H9 (cell line): Measurements from ENCODE around the gene AACS. TPM values are rescaled to one million over a fixed set of nuclear protein-coding genes. Genes with fewer than 3 reads are reported as not detected.
A peak's percentile ranks its signal among the peaks of the same experiment; 100 is the strongest.

Experiments
- DNase-seq: peaks from one replicate; pipeline ENCODE4 v3.0.0-alpha.2; 2017
- H2AFZ ChIP-seq: one replicate; pipeline ENCODE4 v1.6.1; 2013; ENCODE audit warnings: mild to moderate bottlenecking, low read length, control low read depth, moderate library complexity
- H2AK5ac ChIP-seq: 2 replicates; pipeline ENCODE4 v1.6.1; 2013; ENCODE audit warnings: low read length, control low read depth, mixed read lengths; ENCODE audit not compliant: insufficient read length
- H2BK120ac ChIP-seq: one replicate; pipeline ENCODE4 v1.6.1; 2013; ENCODE audit warnings: low read depth, mild to moderate bottlenecking, low read length, control low read depth, inconsistent platforms; ENCODE audit not compliant: poor library complexity, severe bottlenecking
- H2BK12ac ChIP-seq: 2 replicates; pipeline ENCODE4 v1.6.1; 2013; ENCODE audit warnings: low read length, control low read depth, mixed read lengths, low read depth; ENCODE audit not compliant: insufficient read length
- H2BK15ac ChIP-seq: 2 replicates; pipeline ENCODE4 v1.6.1; 2013; ENCODE audit warnings: low read depth, low read length, control low read depth
- H2BK20ac ChIP-seq: one replicate; pipeline ENCODE4 v1.6.1; 2013; ENCODE audit warnings: low read depth, mild to moderate bottlenecking, low read length, control low read depth, inconsistent platforms; ENCODE audit not compliant: poor library complexity, severe bottlenecking
- H2BK5ac ChIP-seq: 2 replicates; pipeline ENCODE4 v1.6.1; 2013; ENCODE audit warnings: low read length, control low read depth, mixed read lengths; ENCODE audit not compliant: insufficient read length
- H3K14ac ChIP-seq: 2 replicates; pipeline ENCODE4 v1.6.1; 2013; ENCODE audit warnings: low read length, control low read depth; ENCODE audit not compliant: insufficient read depth
- H3K18ac ChIP-seq: 2 replicates; pipeline ENCODE4 v1.6.1; 2013; ENCODE audit warnings: low read depth, mild to moderate bottlenecking, mixed read lengths, low read length, control low read depth; ENCODE audit not compliant: insufficient read length
- H3K23ac ChIP-seq: 2 replicates; pipeline ENCODE4 v1.6.1; 2013; ENCODE audit warnings: low read length, control low read depth, mixed read lengths, low read depth; ENCODE audit not compliant: insufficient read length
- H3K23me2 ChIP-seq: 2 replicates; pipeline ENCODE4 v1.6.1; 2013; ENCODE audit warnings: low read depth, mild to moderate bottlenecking, mixed read lengths, low read length, control low read depth; ENCODE audit not compliant: insufficient read length, poor library complexity, severe bottlenecking
- H3K27ac ChIP-seq: 2 replicates; pipeline ENCODE4 v1.5.1; 2013; ENCODE audit warnings: low read length, control low read depth, mixed read lengths, low read depth; ENCODE audit not compliant: insufficient read length
- H3K27me3 ChIP-seq: 2 replicates; pipeline ENCODE4 v1.6.1; 2013; ENCODE audit warnings: low read length, control low read depth, inconsistent platforms; ENCODE audit not compliant: insufficient read depth
- H3K4ac ChIP-seq: 2 replicates; pipeline ENCODE4 v1.6.1; 2013; ENCODE audit warnings: low read depth, mild to moderate bottlenecking, control low read depth, inconsistent platforms, low read length, moderate library complexity
- H3K4me1 ChIP-seq: 2 replicates; pipeline ENCODE4 v1.6.1; 2013; ENCODE audit warnings: low read length, control low read depth, inconsistent platforms; ENCODE audit not compliant: insufficient read depth
- H3K4me2 ChIP-seq: 2 replicates; pipeline ENCODE4 v1.6.1; 2013; ENCODE audit warnings: low read length, control low read depth, mixed read lengths; ENCODE audit not compliant: insufficient read length, insufficient read depth
- H3K56ac ChIP-seq: 2 replicates; pipeline ENCODE4 v1.6.1; 2013; ENCODE audit warnings: low read depth, mild to moderate bottlenecking, mixed read lengths, low read length, control low read depth; ENCODE audit not compliant: insufficient read length
- H3K79me1 ChIP-seq: 2 replicates; pipeline ENCODE4 v1.6.1; 2013; ENCODE audit warnings: low read depth, mild to moderate bottlenecking, moderate library complexity, low read length, control low read depth, inconsistent platforms; ENCODE audit not compliant: insufficient read depth, poor library complexity, severe bottlenecking
- H3K79me2 ChIP-seq: 2 replicates; pipeline ENCODE4 v1.6.1; 2013; ENCODE audit warnings: low read length, control low read depth, inconsistent platforms; ENCODE audit not compliant: insufficient read depth
- H3K9ac ChIP-seq: 2 replicates; pipeline ENCODE4 v1.6.1; 2013; ENCODE audit warnings: low read length, control low read depth, mixed read lengths; ENCODE audit not compliant: insufficient read length; ENCODE audit errors: extremely low read depth
- H3K9me3 ChIP-seq: one replicate; pipeline ENCODE4 v1.6.1; 2013; ENCODE audit warnings: low read depth, low read length, inconsistent platforms; ENCODE audit not compliant: control insufficient read depth
- H3T11ph ChIP-seq: one replicate; pipeline ENCODE4 v1.6.1; 2013; ENCODE audit warnings: mild to moderate bottlenecking, low read length, control low read depth, inconsistent platforms
- H4K20me1 ChIP-seq: one replicate; pipeline ENCODE4 v1.6.1; 2013; ENCODE audit not compliant: control insufficient read depth, insufficient read length, insufficient read depth
- H4K5ac ChIP-seq: 2 replicates; pipeline ENCODE4 v1.6.1; 2013; ENCODE audit warnings: low read depth, mild to moderate bottlenecking, mixed read lengths, low read length, control low read depth; ENCODE audit not compliant: insufficient read length
- H4K8ac ChIP-seq: replicated peaks from 2 replicates; pipeline ENCODE4 v1.6.1; 2013; ENCODE audit warnings: low read length, control low read depth, mixed read lengths, low read depth; ENCODE audit not compliant: insufficient read length
- H4K91ac ChIP-seq: 2 replicates; pipeline ENCODE4 v1.6.1; 2013; ENCODE audit warnings: low read depth, mild to moderate bottlenecking, moderate library complexity, mixed read lengths, low read length, control low read depth; ENCODE audit not compliant: insufficient read length
- H3K27ac Mint-ChIP-seq, 3 experiments: 2 replicates in 2 of 3; 3 replicates in 1 of 3; pipeline ENCODE4 v1.8.0; 2020 to 2021; ENCODE audit warnings: mixed read lengths in 3 of 3, mild to moderate bottlenecking in 1 of 3, moderate library complexity in 1 of 3
- H3K27me3 Mint-ChIP-seq: 2 replicates; pipeline ENCODE4 v1.8.0; 2021; ENCODE audit warnings: low read depth, mild to moderate bottlenecking, moderate library complexity, mixed read lengths
- H3K36me3 Mint-ChIP-seq, 3 experiments: 2 replicates in 2 of 3; 3 replicates in 1 of 3; pipeline ENCODE4 v1.8.0; 2020 to 2021; ENCODE audit warnings: low read depth in 3 of 3, mixed read lengths in 3 of 3; ENCODE audit not compliant: insufficient read depth in 1 of 3
- H3K4me1 Mint-ChIP-seq, 2 experiments: 2 replicates each; pipeline ENCODE4 v1.8.0; 2020; ENCODE audit warnings: mixed read lengths in 2 of 2
- H3K4me3 Mint-ChIP-seq, 2 experiments: 2 replicates in 1 of 2; 3 replicates in 1 of 2; pipeline ENCODE4 v1.8.0; 2020 to 2021; ENCODE audit warnings: mild to moderate bottlenecking in 2 of 2, mixed read lengths in 2 of 2, moderate library complexity in 1 of 2
- H3K9me3 Mint-ChIP-seq, 2 experiments: 2 replicates in 1 of 2; 3 replicates in 1 of 2; pipeline ENCODE4 v1.8.0; 2020; ENCODE audit warnings: mild to moderate bottlenecking in 2 of 2, mixed read lengths in 2 of 2, moderate library complexity in 1 of 2
- WGBS: extraction: QIAGEN DNeasy Blood & Tissue Kit; methylation state at CpG from one replicate; pipeline ENCODE4 v1.1.7; 2013; ENCODE audit warnings: missing lambda C conversion rate, low lambda C conversion rate, mixed read lengths; ENCODE audit not compliant: insufficient read length; ENCODE audit errors: extremely low coverage; 5-methylcytosine and 5-hydroxymethylcytosine counted together
- total RNA-seq: library from RNA; stranded (reverse); gene quantifications from 2 replicates; pipeline ENCODE4 v1.2.1, GENCODE V29; 2021
- TF ChIP-seq, protein P1 (sequence below): fragments of 200-600 bp; sonication (generic); conservative IDR thresholded peaks from 3 replicates; pipeline ENCODE4 v1.8.0; 2021; ENCODE audit warnings: antibody characterized with exemption, mild to moderate bottlenecking

Gene AACS
- total RNA-seq, 1 experiment from 2014 or later = 35.0 TPM

DNA sequence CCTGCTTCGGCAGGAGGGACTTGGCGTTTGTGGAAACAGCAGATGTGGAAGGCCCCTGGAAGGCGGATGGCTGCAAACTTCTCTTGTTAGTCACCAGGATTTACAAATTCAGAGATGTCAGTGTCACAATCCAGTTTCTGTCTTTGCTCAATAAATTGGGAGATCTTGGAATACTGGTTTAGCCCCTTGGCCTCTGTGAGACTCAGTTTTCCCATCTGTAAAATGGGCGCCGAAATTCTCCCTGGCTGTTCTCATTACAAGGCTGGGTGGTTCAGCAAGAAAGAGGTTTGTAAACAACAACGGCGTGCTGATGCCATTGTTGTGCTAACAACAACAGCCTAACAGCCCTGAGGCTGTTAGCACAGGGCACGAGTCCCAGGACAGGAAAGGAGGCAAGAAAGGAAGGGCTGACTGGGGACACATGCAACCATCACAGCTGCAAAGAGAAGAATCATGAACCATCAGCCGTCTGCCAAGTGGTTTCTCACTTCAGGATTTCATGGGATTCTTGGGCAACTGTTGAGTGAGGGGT is 127.5 kb downstream of the AACS start:
- no peak overlapping the region for H3T11ph ChIP-seq
- peaks cover 9% of the 10 kb centered on the region for H3K23me2 ChIP-seq
- peaks cover 58 to 64% of the 10 kb centered on the region in 2 experiments for H3K4me1 Mint-ChIP-seq
- no peak overlapping the region for H3K56ac ChIP-seq
- H2BK12ac ChIP-seq = no peak overlapping the region
- no peaks in the 10 kb centered on the region; a peak in 1 of 5 replicates for H3K9me3 Mint-ChIP-seq
- H2BK120ac ChIP-seq = no peak overlapping the region
- H3K27me3 Mint-ChIP-seq = peaks cover 92% of the 10 kb centered on the region
- no peak overlapping the region for H4K8ac ChIP-seq
- H3K4me3 Mint-ChIP-seq = peak overlapping the region in 1 of 2 experiments; percentile 38; a peak in 2 of 5 replicates
- no peak overlapping the region for H4K5ac ChIP-seq
- H2BK5ac ChIP-seq = no peak overlapping the region
- H3K27me3 ChIP-seq = no peaks in the 10 kb centered on the region
- DNase-seq = peak; percentile 82
- no peak overlapping the region for H2BK15ac ChIP-seq
- H4K91ac ChIP-seq = no peak overlapping the region
- TF ChIP-seq, protein P1, sequence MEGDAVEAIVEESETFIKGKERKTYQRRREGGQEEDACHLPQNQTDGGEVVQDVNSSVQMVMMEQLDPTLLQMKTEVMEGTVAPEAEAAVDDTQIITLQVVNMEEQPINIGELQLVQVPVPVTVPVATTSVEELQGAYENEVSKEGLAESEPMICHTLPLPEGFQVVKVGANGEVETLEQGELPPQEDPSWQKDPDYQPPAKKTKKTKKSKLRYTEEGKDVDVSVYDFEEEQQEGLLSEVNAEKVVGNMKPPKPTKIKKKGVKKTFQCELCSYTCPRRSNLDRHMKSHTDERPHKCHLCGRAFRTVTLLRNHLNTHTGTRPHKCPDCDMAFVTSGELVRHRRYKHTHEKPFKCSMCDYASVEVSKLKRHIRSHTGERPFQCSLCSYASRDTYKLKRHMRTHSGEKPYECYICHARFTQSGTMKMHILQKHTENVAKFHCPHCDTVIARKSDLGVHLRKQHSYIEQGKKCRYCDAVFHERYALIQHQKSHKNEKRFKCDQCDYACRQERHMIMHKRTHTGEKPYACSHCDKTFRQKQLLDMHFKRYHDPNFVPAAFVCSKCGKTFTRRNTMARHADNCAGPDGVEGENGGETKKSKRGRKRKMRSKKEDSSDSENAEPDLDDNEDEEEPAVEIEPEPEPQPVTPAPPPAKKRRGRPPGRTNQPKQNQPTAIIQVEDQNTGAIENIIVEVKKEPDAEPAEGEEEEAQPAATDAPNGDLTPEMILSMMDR = no peak
- no peak overlapping the region for H3K18ac ChIP-seq
- no peak overlapping the region for H2BK20ac ChIP-seq
- no peak overlapping the region for H2AFZ ChIP-seq
- H2AK5ac ChIP-seq = no peak overlapping the region
- H3K14ac ChIP-seq = no peak overlapping the region
- no peaks in the 10 kb centered on the region for H3K9me3 ChIP-seq
- H3K9ac ChIP-seq = no peak overlapping the region
- no peaks in the 10 kb centered on the region for H4K20me1 ChIP-seq
- H3K23ac ChIP-seq = no peak overlapping the region
- H3K4me2 ChIP-seq = no peak overlapping the region
- no peak overlapping the region; a peak in 1 of 7 replicates for H3K27ac Mint-ChIP-seq
- H3K27ac ChIP-seq = no peak overlapping the region
- peaks cover 11% of the 10 kb centered on the region for H3K79me1 ChIP-seq
- WGBS = no CpG with 5 or more reads among the region's 9 CpGs
- peaks cover 0 to 9% (median 4%) of the 10 kb centered on the region in 3 experiments; a peak in 4 of 7 replicates for H3K36me3 Mint-ChIP-seq
- no peak overlapping the region for H3K4ac ChIP-seq
- peaks cover 16% of the 10 kb centered on the region for H3K4me1 ChIP-seq
- peaks cover 22% of the 10 kb centered on the region for H3K79me2 ChIP-seq

Other genes with a start within 250 kb of the AACS start
- 31.3 and 31.7 TPM in 2 replicates for gene SCARB1, start 201.6 kb upstream of the AACS start, total RNA-seq
- gene UBC, start 150.8 kb upstream of the AACS start, total RNA-seq = 523 and 533 TPM in 2 replicates
- gene DHX37, start 76.3 kb upstream of the AACS start, total RNA-seq = 56.7 and 59.0 TPM in 2 replicates
- 10.5 and 11.3 TPM in 2 replicates for gene BRI3BP, start 71.8 kb upstream of the AACS start, total RNA-seq
- gene TMEM132B, start 121.0 kb downstream of the AACS start, total RNA-seq = 4.7 and 5.5 TPM in 2 replicates